HEK293T (cell line): Measurements from ENCODE around the gene RUVBL1.

Source experiments
- CTCF ChIA-PET: fragments of 350-600 bp; formaldehyde crosslinking; extraction: SDS; loops from one replicate; lab custom pipeline; 2021; ENCODE audit warnings: antibody characterized with exemption, inconsistent platforms; lab: Yijun Ruan, JAX
- POLR2A ChIA-PET: fragments of 350-600 bp; formaldehyde crosslinking; extraction: SDS; loops from one replicate; lab custom pipeline; 2020; ENCODE audit warnings: antibody characterized with exemption, inconsistent platforms; lab: Yijun Ruan, JAX
- DNase-seq: peaks from one replicate; pipeline ENCODE4 v3.0.0; 2012; ENCODE audit warnings: mixed read lengths; ENCODE audit errors: extremely low spot score
- ARNT ChIP-seq: fragments of 450-650 bp; IDR thresholded peaks from 2 replicates; pipeline ENCODE4 v1.6.1; 2017; ENCODE audit warnings: mild to moderate bottlenecking
- BHLHE40 ChIP-seq: fragments of 450-650 bp; IDR thresholded peaks from 2 replicates; pipeline ENCODE4 v1.6.1; 2016; ENCODE audit warnings: mild to moderate bottlenecking, moderate library complexity, borderline replicate concordance
- CTBP1 ChIP-seq: fragments of 450-650 bp; IDR thresholded peaks from 2 replicates; pipeline ENCODE4 v1.6.1; 2016; ENCODE audit warnings: borderline replicate concordance
- ELF4 ChIP-seq: fragments of 450-650 bp; IDR thresholded peaks from 2 replicates; pipeline ENCODE4 v1.6.1; 2017; ENCODE audit warnings: antibody characterized with exemption
- FOXA1 ChIP-seq: fragments of 450-650 bp; IDR thresholded peaks from 2 replicates; pipeline ENCODE4 v1.6.1; 2016; ENCODE audit warnings: mild to moderate bottlenecking
- FOXK2 ChIP-seq: fragments of 450-650 bp; IDR thresholded peaks from 2 replicates; pipeline ENCODE4 v1.6.1; 2016; ENCODE audit warnings: mild to moderate bottlenecking
- FOXM1 ChIP-seq: fragments of 450-650 bp; IDR thresholded peaks from 2 replicates; pipeline ENCODE4 v1.6.1; 2017; ENCODE audit warnings: mild to moderate bottlenecking, borderline replicate concordance
- HDGF ChIP-seq: fragments of 450-650 bp; IDR thresholded peaks from 2 replicates; pipeline ENCODE4 v1.6.1; 2017; ENCODE audit warnings: antibody characterized with exemption, borderline replicate concordance
- L3MBTL2 ChIP-seq: fragments of 450-650 bp; conservative IDR thresholded peaks from 2 replicates; pipeline ENCODE4 v1.6.1; 2016; ENCODE audit warnings: mild to moderate bottlenecking
- LEF1 ChIP-seq: fragments of 450-650 bp; IDR thresholded peaks from 2 replicates; pipeline ENCODE4 v1.6.1; 2017; ENCODE audit warnings: mild to moderate bottlenecking, borderline replicate concordance
- NFRKB ChIP-seq: fragments of 450-650 bp; IDR thresholded peaks from 2 replicates; pipeline ENCODE4 v1.6.1; 2016; ENCODE audit warnings: mild to moderate bottlenecking, moderate library complexity
- PKNOX1 ChIP-seq: fragments of 450-650 bp; IDR thresholded peaks from 2 replicates; pipeline ENCODE4 v1.6.1; 2016
- SP1 ChIP-seq: fragments of 450-650 bp; IDR thresholded peaks from 2 replicates; pipeline ENCODE4 v1.6.1; 2017
- SUZ12 ChIP-seq: fragments of 450-650 bp; IDR thresholded peaks from 2 replicates; pipeline ENCODE4 v1.6.1; 2016; ENCODE audit warnings: mild to moderate bottlenecking
- TARDBP ChIP-seq: fragments of 450-650 bp; IDR thresholded peaks from 2 replicates; pipeline ENCODE4 v1.6.1; 2016
- ZNF384 ChIP-seq: fragments of 450-650 bp; IDR thresholded peaks from 2 replicates; pipeline ENCODE4 v1.6.1; 2016

Gene RUVBL1

GRCh38 chr3:128127236-128127635, 3.6 kb upstream of the RUVBL1 start:
- ChIA-PET CTCF (no interaction called here), POLR2A (no interaction called here)
- TF ChIP-seq L3MBTL2: no peak
- TF ChIP-seq LEF1: no peak
- no peak for TF ChIP-seq SP1
- TF ChIP-seq FOXA1: no peak
- no peak for TF ChIP-seq NFRKB
- no peak for TF ChIP-seq FOXK2
- no peak for TF ChIP-seq ZNF384
- no peak for TF ChIP-seq ARNT
- DNase-seq: no peak

GRCh38 chr3:128123156-128123537, 465 bp downstream of the RUVBL1 start:
- TF ChIP-seq PKNOX1: no peak
- POLR2A ChIA-PET: interaction anchor here (0.8 to 2.0 kb wide), 12 partner anchors 9 to 44 kb away, joined by 3 to 18 read pairs (median 5); partner anchors contain the start of gene EEFSEC
- CTCF ChIA-PET: interaction anchor here (1.1 to 1.7 kb wide), 2 partner anchors 10 to 28 kb away, joined by 4 to 10 read pairs; no protein-coding TSS in a partner anchor
- DNase-seq: no peak

- CTCF ChIA-PET: no interaction called here
- TF ChIP-seq ARNT (no peak), TARDBP (no peak), BHLHE40 (no peak), FOXA1 (no peak), SUZ12 (no peak), ZNF384 (no peak), FOXK2 (no peak), FOXM1 (no peak), PKNOX1 (no peak), HDGF (no peak), SP1 (no peak), ELF4 (no peak), LEF1 (no peak), L3MBTL2 (no peak), CTBP1 (no peak), NFRKB (no peak)
- POLR2A ChIA-PET: interaction anchor here (1.9 kb wide), 1 partner anchor 11 kb away, joined by 11 read pairs; no protein-coding TSS in a partner anchor
- DNase-seq: no peak
Measured at GRCh38 chr3:128122013-128122412, 1.6 kb downstream of the RUVBL1 start.

GRCh38 chr3:128113817-128114794, 9.5 kb downstream of the RUVBL1 start:
- DNase-seq: no peak
- ChIA-PET POLR2A (interaction anchor here (1.2 kb wide), 1 partner anchor 10 kb away, joined by 4 read pairs; the partner anchor contains the start of gene RUVBL1), CTCF (no interaction called here)
- TF ChIP-seq HDGF: no peak
- no peak for TF ChIP-seq FOXK2

- POLR2A ChIA-PET: interaction anchor here (1.4 to 3.0 kb wide), 2 partner anchors 9 to 11 kb away, joined by 3 to 11 read pairs; partner anchors contain the start of gene RUVBL1
- DNase-seq: no peak
- TF ChIP-seq HDGF: no peak
- TF ChIP-seq LEF1: no peak
- no peak for TF ChIP-seq SP1
- no peak for TF ChIP-seq FOXA1
- TF ChIP-seq ARNT: no peak
- TF ChIP-seq TARDBP: no peak
- no peak for TF ChIP-seq FOXM1
- no peak for TF ChIP-seq L3MBTL2
- no peak for TF ChIP-seq CTBP1
- TF ChIP-seq SUZ12: no peak
- CTCF ChIA-PET: no interaction called here
Measured at GRCh38 chr3:128112357-128112968, 11.1 kb downstream of the RUVBL1 start.

- TF ChIP-seq ARNT (no peak), FOXM1 (no peak), BHLHE40 (no peak), SP1 (no peak), ZNF384 (no peak), FOXA1 (no peak), TARDBP (no peak), ELF4 (no peak), FOXK2 (no peak), LEF1 (no peak), PKNOX1 (no peak)
- DNase-seq: no peak
- ChIA-PET CTCF (no interaction called here), POLR2A (interaction anchor here (3.0 kb wide), 1 partner anchor 12 kb away, joined by 11 read pairs; the partner anchor contains the start of gene RUVBL1)
Measured at GRCh38 chr3:128111147-128111546, 12.5 kb downstream of the RUVBL1 start.
